HG02759 (cell line): Measurements from ENCODE around the gene NAA25.
"Not testable (repeated sequence)": the region's sequence is repeated elsewhere in the genome, so short reads cannot be mapped to it uniquely, and the experiment has no call there.

Experiments used
- ATAC-seq: cut with Tn5 transposase; IDR thresholded peaks from one replicate; pipeline ENCODE4 v1.9.1; 2021; ENCODE audit warnings: mild to moderate bottlenecking, moderate library complexity; ENCODE audit not compliant: unreplicated experiment

NAA25 gene

DNA sequence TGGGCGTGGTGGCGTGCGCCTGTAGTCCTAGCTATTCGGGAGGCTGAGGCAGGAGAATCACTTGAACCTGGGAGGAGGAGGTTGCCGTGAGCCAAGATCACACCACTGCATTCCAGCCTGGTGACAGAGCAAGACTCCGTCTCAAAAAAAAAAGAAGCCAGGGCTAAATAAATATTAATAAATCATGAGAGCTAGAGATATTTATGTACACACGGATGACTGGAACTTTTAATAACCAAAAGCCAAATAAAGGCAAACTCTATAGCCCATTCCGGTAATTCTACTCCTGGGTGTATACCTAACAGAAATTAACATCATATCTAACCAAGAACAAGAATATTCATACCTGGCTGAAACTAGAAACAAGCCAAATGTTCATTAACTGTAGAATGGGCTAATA is 9.1 kb upstream of the NAA25 start:
- no peak for ATAC-seq

DNA sequence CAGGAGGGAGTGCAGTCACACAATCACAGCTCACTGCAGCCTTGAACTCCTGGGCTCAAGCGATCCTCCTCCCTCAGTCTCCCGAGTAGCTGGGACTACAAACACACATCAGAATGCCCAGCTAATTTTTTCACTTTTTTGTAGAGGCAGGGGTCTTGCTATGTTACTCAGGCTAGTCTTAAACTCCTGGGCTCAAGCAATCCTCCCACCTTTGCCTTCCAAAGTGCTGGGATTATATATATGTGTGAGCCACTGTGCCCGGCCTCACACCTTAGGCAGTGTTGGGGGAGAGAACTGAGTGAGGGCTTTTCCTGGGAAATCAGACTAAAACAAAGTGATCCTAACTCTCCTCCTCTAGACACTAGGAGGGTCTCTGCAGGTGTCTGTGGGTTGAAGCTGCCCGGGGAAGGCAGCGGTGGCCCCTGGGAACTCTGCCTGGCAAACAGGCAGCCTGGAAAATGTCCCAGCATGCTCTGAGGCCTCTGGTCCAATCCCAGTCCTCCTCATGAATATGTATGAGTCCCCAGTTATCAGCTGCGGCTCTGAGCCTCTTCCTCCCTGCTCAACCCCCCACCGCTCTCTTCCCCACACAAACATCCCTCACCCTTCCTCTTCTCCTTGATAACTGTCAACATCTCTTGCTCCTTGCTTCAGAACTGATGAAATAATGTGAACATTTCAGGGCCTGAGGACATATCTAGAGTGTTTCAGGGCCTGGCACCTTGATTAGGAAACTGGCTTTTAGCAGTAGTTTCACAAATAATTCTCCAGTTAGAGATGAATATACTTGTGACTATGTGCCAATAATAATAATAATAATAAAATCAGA is 7.9 kb upstream of the NAA25 start:
- no peak for ATAC-seq

DNA sequence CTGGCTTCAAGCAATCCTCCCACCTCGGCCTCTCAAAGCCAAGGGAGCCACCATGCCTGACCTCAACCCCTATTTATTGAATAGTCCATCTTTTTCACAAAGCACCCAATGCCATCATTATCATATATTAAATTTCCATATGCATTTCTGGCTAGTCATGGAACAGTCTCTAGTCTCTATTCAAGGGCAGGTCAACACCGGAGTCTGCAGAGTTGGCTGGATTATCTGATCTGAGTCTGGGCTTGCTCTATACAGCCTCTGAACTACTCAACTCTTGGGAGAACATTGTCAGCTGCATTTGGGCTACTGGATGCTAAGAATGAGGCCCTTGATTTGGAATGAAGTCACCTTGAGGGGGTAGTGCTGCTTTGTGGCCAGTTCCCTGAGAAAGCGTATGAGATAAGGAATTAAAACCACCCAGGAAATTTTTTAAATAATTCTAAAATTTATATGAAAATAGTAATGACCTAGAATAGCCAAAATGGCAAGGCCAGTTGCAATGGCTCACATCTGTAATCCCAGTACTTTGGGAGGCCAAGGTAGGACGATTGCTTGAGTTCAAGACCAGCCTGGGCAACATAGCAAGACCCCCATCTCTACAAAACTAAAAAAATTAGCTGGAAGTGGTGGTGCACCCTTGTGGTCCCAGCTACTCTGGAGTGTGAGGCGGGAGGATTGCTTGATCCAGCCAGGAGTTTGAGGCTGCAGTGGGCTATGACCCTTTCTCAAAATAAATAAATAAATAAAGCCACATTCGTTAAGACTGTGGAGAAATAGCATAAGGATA is 6.9 kb upstream of the NAA25 start:
- no peak for ATAC-seq

DNA sequence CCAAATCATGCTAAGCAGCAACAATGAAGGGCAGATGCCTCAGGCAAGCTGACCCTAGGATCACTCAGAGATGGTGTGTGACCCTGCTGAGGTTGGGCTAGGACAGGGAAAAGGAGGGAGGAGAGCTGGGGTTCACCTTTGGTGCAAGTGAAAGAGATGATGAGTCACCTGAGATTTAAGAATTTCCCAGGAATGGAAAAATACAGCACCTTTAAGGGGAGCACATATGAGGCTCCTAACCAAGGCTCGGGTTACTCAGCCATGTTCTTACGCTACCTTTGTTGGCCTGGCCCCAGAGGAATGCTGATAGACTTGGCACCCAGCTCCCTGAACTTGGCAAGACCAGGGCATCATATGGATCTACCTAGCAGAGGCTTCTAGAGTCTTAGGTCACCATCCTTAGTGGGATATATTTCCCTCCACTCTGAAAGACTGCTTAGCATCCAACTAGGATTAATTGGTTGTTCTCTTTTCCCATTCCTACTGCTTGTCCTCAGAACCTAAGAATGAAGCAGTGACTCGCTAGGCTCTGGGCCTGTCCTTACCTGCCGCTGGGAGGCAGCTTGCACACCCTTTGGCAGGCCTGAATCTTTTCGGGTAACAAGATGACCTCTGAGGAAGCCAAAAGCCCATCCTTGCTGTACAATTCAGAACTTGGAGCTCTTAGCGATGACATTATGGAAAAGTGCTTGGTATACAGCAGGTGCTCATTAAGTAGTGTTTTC is 4.0 kb upstream of the NAA25 start:
- no peak for ATAC-seq

DNA sequence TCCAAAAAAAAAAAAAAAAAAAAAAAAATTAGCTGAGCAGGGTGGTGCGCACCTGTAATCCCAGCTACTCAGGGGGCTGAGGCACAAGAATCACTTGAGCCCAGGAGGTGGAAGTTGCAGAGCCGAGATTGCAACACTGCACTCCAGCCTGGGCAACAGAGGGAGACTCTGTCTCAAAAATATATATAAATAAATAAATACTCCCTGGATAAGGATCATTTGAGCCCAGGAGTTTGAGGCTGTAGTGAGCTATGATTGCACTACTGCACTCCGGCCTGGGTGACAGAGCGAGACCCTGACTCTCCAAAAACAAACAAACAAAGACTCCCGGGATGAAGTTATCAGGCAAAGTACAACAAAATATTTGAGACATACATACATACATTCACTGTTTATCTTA is 3.3 kb upstream of the NAA25 start:
- no peak for ATAC-seq

DNA sequence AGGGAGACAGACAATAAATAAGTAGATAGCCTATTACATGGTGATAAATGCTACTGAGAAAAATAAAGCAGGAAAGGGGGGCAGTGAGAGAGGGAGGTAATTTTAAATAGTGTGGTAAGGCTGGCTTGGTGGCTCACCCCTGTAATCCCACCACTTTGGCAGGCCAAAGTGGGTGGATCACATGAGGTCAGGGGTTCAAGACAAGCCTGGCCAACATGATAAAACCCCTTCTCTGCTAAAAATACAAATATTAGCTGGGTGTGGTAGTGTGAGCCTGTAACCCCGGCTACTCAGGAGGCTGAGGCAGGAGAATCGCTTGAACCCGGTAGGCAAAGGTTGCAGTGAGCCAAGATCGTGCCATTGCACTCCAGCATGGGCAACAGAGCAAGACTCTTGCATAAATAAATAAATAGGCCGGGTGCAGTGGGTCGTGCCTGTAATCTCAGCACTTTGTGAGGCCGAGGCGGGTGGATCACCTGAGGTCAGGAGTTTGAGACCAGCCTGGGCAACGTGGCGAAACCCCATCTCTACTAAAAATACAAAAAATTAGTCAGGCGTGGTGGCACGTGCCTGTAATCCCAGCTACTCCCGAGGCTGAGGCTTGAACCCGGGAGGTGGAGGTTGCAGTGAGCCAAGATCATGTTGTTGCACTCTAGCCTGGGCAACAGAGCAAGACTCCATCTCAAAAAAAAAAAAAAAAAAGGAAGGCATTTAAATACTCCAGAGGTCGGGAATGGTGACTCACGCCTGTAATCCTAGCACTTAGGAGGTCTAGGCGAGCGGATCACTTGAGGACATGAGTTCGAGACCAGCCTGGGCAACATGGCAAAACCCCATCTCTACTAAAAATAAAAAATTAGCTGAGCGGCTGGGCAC is 2.4 kb upstream of the NAA25 start:
- not testable (repeated sequence) for ATAC-seq

DNA sequence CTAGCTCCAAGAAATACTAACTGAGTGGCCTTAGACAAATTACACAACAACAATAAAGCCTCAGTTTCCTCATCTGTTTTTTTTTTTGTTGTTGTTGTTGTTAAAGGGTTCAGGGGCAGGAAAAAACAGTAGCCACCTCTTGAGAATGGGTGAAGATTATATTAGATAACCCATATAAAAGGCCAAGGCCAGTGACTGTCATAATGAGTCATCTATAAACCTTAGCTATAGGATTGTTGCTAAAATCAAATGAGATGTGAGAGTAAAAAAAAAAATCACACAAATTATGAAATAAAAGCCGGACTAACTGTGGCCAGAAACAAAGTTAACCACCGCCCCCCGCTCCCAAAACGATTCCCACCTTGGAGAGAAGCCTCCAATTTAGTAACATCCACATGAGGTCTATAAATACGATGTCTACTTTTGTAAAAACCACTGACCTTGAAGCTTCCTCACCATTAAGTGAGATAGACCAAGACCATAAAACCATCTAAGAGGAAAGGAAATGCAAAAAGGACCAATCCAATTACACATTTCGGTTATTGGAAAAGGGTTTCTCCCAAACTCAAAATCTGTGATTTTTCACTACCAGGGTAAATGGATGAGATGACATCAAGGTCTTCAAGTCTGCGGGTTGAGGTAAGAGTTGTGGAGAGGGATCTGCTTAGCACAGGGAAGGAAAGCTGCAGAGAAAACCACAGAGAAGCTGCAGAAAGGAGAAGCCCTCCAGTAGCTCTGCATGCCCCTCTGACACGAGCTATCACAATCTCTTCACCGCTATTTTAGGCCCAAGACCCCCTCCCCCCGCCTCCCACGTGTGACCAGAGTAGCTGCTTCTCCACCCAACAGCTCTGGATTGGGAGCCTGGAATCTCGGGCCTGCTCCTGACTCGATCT is 1.0 kb downstream of the NAA25 start:
- ATAC-seq = no peak

DNA sequence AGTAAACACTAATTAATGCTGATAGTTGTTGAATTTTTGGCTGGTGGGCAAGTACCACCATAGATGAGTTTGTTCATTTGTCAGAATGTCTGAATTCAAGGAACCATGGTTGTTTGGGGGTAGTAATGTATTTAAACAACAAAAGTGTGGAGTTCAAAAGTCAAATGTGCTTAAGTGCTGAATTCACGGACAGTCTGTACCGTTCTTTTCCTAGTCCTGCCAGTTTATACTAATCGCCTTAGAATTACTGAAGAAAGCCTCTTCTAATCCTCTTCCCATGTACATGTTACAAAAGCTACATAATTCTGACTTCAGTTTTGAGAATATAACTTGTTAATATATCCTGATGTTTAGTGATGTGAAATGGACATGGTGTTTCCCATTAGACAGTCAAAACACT is 2.7 kb downstream of the NAA25 start:
- no peak for ATAC-seq

DNA sequence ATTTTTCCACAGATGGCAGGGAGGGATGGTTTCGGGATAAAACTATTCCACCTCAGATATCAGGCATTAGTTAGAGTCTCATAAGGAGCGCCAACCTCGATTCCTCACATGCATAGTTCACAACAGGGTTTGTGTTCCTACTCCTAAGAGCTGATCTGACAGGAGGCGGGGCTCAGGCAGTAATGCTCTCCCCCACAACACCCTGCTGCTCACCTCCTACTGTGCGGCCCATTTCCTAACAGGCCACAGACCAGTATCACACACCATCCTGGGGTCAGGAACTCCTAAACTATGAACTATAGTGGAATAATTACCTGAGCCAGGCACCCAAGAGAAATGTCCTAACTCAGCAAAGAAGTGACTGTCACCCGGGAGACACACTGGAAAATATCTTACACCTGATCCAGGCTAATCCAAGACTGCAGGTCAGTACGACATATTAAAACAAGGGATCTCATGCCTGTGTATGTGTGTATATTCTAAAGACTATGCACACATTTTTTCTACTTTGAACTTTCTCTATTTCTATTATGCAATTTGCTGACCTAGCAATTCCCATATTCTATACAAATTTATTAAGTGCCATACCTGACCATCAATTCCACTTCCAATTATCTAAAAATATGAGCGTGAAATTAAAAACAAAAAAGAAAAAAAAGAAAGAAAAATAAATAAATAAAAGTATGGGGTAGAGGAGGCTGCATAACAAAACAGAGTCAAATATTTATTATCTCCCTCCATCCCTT is 4.7 kb downstream of the NAA25 start:
- no peak for ATAC-seq

DNA sequence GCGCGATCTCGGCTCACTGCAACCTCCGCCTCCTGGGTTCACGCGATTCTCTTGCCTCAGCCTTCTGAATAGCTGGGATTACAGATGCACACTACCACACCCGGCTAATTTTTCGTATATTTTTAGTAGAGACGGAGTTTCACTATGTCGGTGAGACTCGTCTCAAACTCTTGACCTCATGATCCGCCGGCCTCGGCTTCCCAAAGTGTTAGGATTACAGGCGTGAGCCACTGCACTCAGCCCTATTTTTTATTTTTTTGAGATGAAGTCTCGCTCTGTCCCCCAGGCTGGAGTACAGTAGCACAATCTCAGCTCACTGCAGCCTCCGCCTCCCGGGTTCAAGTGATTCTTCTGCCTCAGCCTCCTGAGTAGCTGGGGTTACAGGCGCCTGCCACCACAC is 5.8 kb downstream of the NAA25 start:
- not testable (repeated sequence) for ATAC-seq

DNA sequence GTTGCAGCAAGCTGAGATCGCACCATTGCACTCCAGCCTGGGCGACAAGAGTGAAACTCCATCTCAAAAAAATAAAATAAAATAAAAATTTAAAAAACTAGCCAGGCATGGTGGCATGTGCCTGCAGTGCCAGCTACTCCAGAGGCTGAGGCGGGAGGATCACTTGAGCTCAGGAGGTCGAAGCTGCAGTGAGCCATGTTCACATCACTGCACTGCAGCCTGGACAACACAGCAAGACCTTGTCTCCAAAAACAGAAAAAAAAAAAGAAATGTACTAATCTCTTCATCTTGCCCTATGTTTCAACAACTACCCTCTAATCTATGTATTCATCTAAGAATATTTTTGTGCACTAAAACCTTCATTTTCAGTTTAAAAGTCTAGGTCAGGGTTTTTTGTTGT is 6.5 kb downstream of the NAA25 start:
- ATAC-seq = no peak

DNA sequence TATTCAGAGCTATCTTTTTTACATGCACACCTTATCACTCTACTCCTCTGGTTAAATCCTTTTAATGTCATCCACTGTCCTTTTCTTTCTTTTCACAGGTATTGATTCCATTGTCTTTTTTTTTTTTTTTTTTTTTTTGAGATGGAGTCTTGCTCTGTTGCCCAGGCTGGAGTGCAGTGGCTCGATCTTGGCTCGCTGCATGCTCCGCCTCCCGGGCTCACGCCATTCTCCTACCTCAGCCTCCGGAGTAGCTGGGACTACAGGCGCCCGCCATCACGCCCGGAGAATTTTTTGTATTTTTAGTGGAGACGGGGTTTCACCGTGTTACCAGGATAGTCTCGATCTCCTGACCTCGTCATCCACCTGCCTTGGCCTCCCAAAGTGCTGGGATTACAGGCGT is 8.1 kb downstream of the NAA25 start:
- not testable (repeated sequence) for ATAC-seq

DNA sequence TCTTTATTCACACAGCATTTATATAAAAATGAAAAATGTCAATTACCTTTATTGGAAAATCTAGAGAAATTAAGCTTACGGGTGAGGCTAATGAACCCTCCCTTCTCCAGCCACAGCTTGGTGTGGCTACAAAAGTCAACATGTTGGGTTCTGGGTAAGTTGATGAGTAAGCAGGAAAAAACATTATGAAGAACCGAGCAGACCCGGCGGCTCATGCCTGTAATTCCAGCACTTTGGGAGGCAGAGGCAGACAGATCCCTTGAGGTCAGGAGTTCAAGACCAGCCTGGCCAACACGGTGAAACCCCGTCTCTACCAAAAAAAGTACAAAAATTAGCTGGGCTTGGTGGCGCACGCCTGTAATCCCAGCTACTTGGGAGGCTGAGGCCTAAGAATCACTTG is 10.9 kb downstream of the NAA25 start:
- ATAC-seq = no peak

DNA sequence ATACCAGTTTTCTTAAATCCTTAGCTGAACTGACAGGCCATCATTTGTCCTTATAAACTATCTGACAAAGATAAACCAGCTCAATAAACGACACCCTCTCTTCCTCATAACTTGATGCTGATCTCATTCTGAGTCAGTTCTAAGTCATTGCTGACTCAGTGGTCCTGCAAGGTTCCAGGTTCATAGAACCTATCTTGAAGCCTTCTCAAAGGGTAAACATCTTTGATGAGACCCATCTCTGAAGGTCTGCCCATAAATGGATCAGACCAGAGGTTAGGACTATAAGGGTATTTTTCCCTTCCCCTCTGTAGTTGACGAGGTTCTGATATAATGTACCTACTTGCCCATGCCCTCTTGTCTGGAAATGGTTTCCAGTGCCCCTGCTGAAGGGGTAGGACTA is 11.9 kb downstream of the NAA25 start:
- ATAC-seq = no peak

DNA sequence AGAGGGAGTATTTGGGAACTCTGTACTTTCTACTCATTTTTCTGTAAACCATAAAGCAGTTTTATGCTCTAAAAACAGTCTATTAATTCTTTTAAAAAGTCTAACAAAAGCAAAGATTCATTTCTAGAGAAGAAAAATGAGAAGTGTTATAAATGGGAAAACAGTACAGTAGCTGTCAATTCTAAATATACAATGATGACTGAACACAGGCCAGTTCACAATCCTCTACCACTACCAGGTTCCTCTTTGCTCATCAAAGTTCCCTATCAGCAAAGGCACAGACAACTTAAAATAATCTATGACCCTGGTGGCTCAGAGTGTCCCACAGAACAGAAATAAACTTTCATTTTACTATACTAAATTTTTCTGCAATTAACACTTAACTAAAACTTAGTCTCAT is 12.5 kb downstream of the NAA25 start:
- ATAC-seq = peak; percentile 82

DNA sequence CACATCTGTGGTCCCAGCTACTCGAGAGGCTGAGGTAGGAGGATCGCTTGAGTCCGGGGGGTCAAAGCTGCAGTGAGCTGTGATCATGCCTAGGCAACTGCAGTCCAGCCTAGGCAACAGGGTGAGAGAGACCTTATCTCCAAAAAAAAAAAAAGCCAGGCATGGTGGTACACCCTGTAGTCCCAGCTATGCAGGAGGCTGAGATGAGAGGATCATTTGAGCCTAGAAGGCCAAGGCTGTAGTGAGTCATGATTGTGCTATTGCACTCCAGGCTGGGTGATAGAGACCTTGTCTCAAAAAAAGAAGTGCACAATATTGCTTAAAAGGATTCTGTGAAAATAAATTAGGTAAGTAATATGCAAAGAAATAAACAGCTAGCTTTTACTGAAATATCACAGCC is 17.0 kb downstream of the NAA25 start:
- ATAC-seq = no peak

DNA sequence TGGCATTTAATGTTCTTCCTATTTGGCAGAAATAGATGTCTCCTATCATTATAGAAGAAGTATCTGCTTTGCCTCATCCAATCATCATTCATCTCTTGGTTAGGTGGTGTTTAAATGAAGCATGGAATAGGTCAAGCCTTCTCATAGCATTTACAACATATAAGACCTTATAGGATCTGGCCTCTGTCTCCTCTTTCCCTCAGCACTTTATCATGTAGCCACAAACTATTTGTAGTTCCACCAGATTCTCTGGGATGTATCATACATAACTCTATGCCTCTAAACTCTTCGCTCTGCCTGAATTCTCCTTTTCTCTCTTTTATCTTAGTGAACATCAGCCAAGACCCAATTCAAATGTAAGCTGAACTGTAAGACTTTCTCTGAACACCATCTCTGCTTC is 20.7 kb downstream of the NAA25 start:
- ATAC-seq = no peak

DNA sequence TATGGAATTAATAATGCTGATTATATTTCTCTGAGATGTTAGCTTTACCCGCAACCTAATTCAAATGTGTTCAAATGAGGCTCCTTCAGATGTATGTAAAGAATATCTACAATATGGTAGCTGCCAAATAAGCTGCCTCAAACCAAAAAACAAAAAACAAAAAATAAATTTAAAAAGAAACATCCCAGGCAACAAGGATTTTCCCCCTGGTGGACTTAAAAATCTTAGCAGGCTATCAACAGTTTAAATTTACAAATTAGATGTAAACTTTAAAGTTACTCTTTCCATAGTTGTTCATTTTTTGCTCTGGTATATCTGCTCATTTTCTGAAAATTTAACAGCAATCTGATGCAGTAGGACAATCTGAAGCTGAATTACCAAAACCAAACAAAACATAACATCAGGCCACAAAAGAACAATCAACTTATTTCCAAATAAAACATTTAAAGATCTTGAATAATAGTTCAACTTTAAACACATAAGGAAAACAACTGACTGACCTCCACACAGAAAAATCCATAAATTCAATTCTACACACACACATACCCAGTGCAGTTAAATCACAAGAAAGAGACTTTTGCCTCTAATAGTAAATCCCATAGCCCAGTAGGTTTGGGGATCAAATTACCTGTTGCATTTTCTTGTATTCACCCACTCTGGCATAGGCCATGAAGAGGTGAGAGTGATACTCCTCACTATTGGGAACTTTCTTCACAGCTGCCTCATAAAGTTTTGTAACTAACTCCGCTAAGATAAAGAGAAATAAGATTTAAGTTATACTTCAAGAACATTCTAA is 21.3 kb downstream of the NAA25 start:
- no peak for ATAC-seq
